ENCODE data around the gene RSF1. TPM values are rescaled to one million over a fixed set of nuclear protein-coding genes. Genes with fewer than 3 reads are reported as not detected.

Gene RSF1
- total and polyA plus RNA-seq, 2 experiments from 2014 or later, result 51.2 to 188 TPM

DNA sequence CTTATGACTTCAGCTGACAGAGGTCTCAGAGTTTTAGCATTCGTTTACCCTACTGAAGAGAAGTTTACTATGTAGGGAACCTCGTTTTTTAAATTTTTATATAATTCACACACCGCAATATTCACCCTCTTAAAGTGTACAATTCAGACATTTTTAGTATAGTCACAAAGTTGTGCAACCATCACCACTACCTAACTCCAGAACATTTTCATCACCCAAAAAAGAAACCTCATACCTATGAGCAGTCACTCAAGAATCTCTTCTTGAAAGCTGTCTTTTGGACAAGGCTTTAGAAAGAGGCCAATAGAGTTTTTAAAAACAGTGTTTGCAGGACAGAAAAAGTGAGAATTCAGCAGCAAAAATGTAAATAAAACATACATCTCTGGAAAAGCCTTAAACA is 143.4 kb downstream of the RSF1 start:
- ATAC-seq (no peak), DNase-seq (ENCODE audit: low spot score) (no peak)
- no peak overlapping the region for H2AFZ ChIP-seq
- Mint-ChIP-seq H3K4me3 (no peak overlapping the region), H3K27me3 (ENCODE audit: insufficient read depth, low read depth, poor library complexity) (peaks cover 9% of the 10 kb centered on the region), H3K36me3 (ENCODE audit: low read depth) (peaks cover 64% of the 10 kb centered on the region), H3K9me3 (no peaks in the 10 kb centered on the region), H3K4me1 (no peaks in the 10 kb centered on the region), H3K27ac (no peak overlapping the region)
- no peaks in the 10 kb centered on the region; the same call in 1 of the 2 replicates for H4K20me1 ChIP-seq (replicated peaks; ENCODE audit: insufficient read depth)
- H3K27me3 ChIP-seq (ENCODE audit: insufficient read depth), result no peaks in the 10 kb centered on the region
- H3K79me2 ChIP-seq (replicated peaks; ENCODE audit: insufficient read depth), result no peaks in the 10 kb centered on the region
- H3K4me2 ChIP-seq, result no peak overlapping the region
- H3K27ac ChIP-seq (ENCODE audit: low read depth), result no peak overlapping the region
- H3F3A ChIP-seq (replicated peaks; ENCODE audit: low read depth), result no peaks in the 10 kb centered on the region
- TF ChIP-seq EZH2 (IDR thresholded peaks at IDR 0.05; ENCODE audit: low read depth, unreplicated experiment), result no peak
- no peak for TF ChIP-seq ZNF114 (CRISPR knock-in tag; IDR thresholded peaks at IDR 0.05)
- TF ChIP-seq, protein P1, sequence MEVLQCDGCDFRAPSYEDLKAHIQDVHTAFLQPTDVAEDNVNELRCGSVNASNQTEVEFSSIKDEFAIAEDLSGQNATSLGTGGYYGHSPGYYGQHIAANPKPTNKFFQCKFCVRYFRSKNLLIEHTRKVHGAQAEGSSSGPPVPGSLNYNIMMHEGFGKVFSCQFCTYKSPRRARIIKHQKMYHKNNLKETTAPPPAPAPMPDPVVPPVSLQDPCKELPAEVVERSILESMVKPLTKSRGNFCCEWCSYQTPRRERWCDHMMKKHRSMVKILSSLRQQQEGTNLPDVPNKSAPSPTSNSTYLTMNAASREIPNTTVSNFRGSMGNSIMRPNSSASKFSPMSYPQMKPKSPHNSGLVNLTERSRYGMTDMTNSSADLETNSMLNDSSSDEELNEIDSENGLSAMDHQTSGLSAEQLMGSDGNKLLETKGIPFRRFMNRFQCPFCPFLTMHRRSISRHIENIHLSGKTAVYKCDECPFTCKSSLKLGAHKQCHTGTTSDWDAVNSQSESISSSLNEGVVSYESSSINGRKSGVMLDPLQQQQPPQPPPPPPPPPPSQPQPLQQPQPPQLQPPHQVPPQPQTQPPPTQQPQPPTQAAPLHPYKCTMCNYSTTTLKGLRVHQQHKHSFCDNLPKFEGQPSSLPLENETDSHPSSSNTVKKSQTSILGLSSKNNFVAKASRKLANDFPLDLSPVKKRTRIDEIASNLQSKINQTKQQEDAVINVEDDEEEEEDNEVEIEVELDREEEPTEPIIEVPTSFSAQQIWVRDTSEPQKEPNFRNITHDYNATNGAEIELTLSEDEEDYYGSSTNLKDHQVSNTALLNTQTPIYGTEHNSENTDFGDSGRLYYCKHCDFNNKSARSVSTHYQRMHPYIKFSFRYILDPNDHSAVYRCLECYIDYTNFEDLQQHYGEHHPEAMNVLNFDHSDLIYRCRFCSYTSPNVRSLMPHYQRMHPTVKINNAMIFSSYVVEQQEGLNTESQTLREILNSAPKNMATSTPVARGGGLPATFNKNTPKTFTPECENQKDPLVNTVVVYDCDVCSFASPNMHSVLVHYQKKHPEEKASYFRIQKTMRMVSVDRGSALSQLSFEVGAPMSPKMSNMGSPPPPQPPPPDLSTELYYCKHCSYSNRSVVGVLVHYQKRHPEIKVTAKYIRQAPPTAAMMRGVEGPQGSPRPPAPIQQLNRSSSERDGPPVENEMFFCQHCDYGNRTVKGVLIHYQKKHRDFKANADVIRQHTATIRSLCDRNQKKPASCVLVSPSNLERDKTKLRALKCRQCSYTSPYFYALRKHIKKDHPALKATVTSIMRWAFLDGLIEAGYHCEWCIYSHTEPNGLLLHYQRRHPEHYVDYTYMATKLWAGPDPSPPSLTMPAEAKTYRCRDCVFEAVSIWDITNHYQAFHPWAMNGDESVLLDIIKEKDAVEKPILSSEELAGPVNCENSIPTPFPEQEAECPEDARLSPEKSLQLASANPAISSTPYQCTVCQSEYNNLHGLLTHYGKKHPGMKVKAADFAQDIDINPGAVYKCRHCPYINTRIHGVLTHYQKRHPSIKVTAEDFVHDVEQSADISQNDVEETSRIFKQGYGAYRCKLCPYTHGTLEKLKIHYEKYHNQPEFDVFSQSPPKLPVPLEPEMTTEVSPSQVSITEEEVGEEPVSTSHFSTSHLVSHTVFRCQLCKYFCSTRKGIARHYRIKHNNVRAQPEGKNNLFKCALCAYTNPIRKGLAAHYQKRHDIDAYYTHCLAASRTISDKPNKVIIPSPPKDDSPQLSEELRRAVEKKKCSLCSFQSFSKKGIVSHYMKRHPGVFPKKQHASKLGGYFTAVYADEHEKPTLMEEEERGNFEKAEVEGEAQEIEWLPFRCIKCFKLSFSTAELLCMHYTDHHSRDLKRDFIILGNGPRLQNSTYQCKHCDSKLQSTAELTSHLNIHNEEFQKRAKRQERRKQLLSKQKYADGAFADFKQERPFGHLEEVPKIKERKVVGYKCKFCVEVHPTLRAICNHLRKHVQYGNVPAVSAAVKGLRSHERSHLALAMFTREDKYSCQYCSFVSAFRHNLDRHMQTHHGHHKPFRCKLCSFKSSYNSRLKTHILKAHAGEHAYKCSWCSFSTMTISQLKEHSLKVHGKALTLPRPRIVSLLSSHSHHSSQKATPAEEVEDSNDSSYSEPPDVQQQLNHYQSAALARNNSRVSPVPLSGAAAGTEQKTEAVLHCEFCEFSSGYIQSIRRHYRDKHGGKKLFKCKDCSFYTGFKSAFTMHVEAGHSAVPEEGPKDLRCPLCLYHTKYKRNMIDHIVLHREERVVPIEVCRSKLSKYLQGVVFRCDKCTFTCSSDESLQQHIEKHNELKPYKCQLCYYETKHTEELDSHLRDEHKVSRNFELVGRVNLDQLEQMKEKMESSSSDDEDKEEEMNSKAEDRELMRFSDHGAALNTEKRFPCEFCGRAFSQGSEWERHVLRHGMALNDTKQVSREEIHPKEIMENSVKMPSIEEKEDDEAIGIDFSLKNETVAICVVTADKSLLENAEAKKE (CRISPR knock-in tag; IDR thresholded peaks at IDR 0.05), result no peak
- no peak for TF ChIP-seq JUNB (IDR thresholded peaks at IDR 0.05; ENCODE audit: unreplicated experiment)
- no peak overlapping the region for H3K4me3 ChIP-seq
- H3K9me2 ChIP-seq (ENCODE audit: insufficient read depth), result no peaks in the 10 kb centered on the region
- H3K36me3 ChIP-seq (ENCODE audit: insufficient read depth), result peaks cover 52% of the 10 kb centered on the region
- no peaks in the 10 kb centered on the region for H3K4me1 ChIP-seq (ENCODE audit: insufficient read depth)

DNA sequence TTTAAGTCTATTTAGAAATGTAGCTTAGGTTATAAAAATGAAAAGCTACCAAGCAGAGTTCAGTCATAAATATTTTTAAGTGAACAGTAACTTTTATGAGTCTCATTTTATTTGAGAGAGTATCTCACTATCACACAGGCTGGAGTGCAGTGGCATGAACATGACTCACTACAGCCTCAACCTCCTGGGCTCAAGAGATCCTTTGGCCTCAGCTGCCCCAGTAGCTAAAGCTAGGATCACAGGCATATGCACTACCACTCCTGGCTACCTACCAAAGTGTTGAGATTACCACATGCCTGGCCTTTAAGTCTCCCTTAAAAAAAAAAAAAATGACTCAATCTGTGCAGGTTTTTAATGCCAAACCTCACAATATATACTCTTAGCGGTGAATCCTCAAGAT is 148.3 kb downstream of the RSF1 start:
- peaks cover 83% of the 10 kb centered on the region for H3K36me3 Mint-ChIP-seq (ENCODE audit: low read depth)
- ATAC-seq (no peak), DNase-seq (ENCODE audit: low spot score) (no peak)
- H3K36me3 ChIP-seq (ENCODE audit: insufficient read depth), result peaks cover 66% of the 10 kb centered on the region
- no peak overlapping the region for H3K27ac Mint-ChIP-seq
- H3K4me1 ChIP-seq (ENCODE audit: insufficient read depth), result no peaks in the 10 kb centered on the region
- no peaks in the 10 kb centered on the region for H3F3A ChIP-seq (replicated peaks; ENCODE audit: low read depth)
- no peak overlapping the region for H3K27ac ChIP-seq (ENCODE audit: low read depth)
- H3K27me3 ChIP-seq (ENCODE audit: insufficient read depth), result no peaks in the 10 kb centered on the region
- no peaks in the 10 kb centered on the region for H3K79me2 ChIP-seq (replicated peaks; ENCODE audit: insufficient read depth)
- H3K27me3 Mint-ChIP-seq (ENCODE audit: insufficient read depth, low read depth, poor library complexity), result peaks cover 9% of the 10 kb centered on the region
- H2AFZ ChIP-seq, result no peak overlapping the region
- H3K4me2 ChIP-seq, result no peak overlapping the region
- no peaks in the 10 kb centered on the region; the same call in none of the 2 replicates for H4K20me1 ChIP-seq (replicated peaks; ENCODE audit: insufficient read depth)
- H3K4me1 Mint-ChIP-seq, result no peaks in the 10 kb centered on the region
- H3K4me3 ChIP-seq, result no peak overlapping the region
- no peak overlapping the region for H3K4me3 Mint-ChIP-seq
- H3K9me3 Mint-ChIP-seq, result no peaks in the 10 kb centered on the region
- H3K9me2 ChIP-seq (ENCODE audit: insufficient read depth), result no peaks in the 10 kb centered on the region
- TF ChIP-seq, protein P2, sequence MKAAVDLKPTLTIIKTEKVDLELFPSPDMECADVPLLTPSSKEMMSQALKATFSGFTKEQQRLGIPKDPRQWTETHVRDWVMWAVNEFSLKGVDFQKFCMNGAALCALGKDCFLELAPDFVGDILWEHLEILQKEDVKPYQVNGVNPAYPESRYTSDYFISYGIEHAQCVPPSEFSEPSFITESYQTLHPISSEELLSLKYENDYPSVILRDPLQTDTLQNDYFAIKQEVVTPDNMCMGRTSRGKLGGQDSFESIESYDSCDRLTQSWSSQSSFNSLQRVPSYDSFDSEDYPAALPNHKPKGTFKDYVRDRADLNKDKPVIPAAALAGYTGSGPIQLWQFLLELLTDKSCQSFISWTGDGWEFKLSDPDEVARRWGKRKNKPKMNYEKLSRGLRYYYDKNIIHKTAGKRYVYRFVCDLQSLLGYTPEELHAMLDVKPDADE (IDR thresholded peaks at IDR 0.05), result no peak
- TF ChIP-seq, protein P3, sequence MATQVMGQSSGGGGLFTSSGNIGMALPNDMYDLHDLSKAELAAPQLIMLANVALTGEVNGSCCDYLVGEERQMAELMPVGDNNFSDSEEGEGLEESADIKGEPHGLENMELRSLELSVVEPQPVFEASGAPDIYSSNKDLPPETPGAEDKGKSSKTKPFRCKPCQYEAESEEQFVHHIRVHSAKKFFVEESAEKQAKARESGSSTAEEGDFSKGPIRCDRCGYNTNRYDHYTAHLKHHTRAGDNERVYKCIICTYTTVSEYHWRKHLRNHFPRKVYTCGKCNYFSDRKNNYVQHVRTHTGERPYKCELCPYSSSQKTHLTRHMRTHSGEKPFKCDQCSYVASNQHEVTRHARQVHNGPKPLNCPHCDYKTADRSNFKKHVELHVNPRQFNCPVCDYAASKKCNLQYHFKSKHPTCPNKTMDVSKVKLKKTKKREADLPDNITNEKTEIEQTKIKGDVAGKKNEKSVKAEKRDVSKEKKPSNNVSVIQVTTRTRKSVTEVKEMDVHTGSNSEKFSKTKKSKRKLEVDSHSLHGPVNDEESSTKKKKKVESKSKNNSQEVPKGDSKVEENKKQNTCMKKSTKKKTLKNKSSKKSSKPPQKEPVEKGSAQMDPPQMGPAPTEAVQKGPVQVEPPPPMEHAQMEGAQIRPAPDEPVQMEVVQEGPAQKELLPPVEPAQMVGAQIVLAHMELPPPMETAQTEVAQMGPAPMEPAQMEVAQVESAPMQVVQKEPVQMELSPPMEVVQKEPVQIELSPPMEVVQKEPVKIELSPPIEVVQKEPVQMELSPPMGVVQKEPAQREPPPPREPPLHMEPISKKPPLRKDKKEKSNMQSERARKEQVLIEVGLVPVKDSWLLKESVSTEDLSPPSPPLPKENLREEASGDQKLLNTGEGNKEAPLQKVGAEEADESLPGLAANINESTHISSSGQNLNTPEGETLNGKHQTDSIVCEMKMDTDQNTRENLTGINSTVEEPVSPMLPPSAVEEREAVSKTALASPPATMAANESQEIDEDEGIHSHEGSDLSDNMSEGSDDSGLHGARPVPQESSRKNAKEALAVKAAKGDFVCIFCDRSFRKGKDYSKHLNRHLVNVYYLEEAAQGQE (IDR thresholded peaks at IDR 0.05; ENCODE audit: unreplicated experiment), result no peak

Measured in GM23338 (cell line).